IgD-negative memory B cell (primary cell): Measurements from ENCODE around the gene RPN1. TPM values are rescaled to one million over a fixed set of nuclear protein-coding genes. Genes with fewer than 3 reads are reported as not detected.
"Not testable (repeated sequence)": the region's sequence is repeated elsewhere in the genome, so short reads cannot be mapped to it uniquely, and the experiment has no call there.

Experiments
- H3K27ac Mint-ChIP-seq, 3 donors: one replicate each; pipeline ENCODE4 v1.8.0; 2020 to 2022; ENCODE audit warnings: mild to moderate bottlenecking in 3 of 3, mixed read lengths in 3 of 3, moderate library complexity in 1 of 3
- H3K27me3 Mint-ChIP-seq: one replicate; pipeline ENCODE4 v1.8.0; 2021; ENCODE audit warnings: mixed read lengths
- H3K36me3 Mint-ChIP-seq: one replicate; pipeline ENCODE4 v1.8.0; 2020; ENCODE audit warnings: mild to moderate bottlenecking, mixed read lengths
- H3K4me1 Mint-ChIP-seq, 3 donors: one replicate each; pipeline ENCODE4 v1.8.0; 2020 to 2022; ENCODE audit warnings: mixed read lengths in 3 of 3, mild to moderate bottlenecking in 1 of 3
- H3K4me3 Mint-ChIP-seq, 4 donors: one replicate each; pipeline ENCODE4 v1.8.0; 2020 to 2022; ENCODE audit warnings: mild to moderate bottlenecking in 4 of 4, mixed read lengths in 4 of 4, moderate library complexity in 3 of 4
- H3K9me3 Mint-ChIP-seq, 3 donors: one replicate each; pipeline ENCODE4 v1.8.0; 2020 to 2021; ENCODE audit warnings: mixed read lengths in 3 of 3, mild to moderate bottlenecking in 1 of 3
- polyA plus RNA-seq: library from polyadenylated mRNA; unstranded; fragments of 300-500 nt; fragmentation: Illumina TruSeq; gene quantifications from one replicate; pipeline ENCODE4 v1.2.3, GENCODE V29; 2021

Gene RPN1
- 172 TPM for polyA plus RNA-seq

GRCh38 chr3:128650096-128651050 is at the start of gene RPN1:
Gene RPN1 (minus strand): TSS chr3:128650818. CDS start chr3:128650800, 18 bp downstream.
- Mint-ChIP-seq H3K27me3 (no peaks in the 10 kb centered on the region), H3K36me3 (no peaks in the 10 kb centered on the region), H3K4me1 (peaks cover 21 to 29% (median 23%) of the 10 kb centered on the region in 3 donors), H3K9me3 (no peaks in the 10 kb centered on the region), H3K27ac (peak within 1 kb of the TSS; percentile 95 to 100 (median 98)), H3K4me3 (peak within 1 kb of the TSS; percentile 91 to 100 (median 94))

- Mint-ChIP-seq H3K4me1 (peaks cover 0 to 2% (median 0%) of the 10 kb centered on the region in 3 donors), H3K36me3 (no peaks in the 10 kb centered on the region), H3K27ac (no peak overlapping the region), H3K9me3 (no peaks in the 10 kb centered on the region), H3K27me3 (peaks cover 8% of the 10 kb centered on the region), H3K4me3 (peak overlapping the region in 3 of 4 donors; percentile 79 to 86 (median 81))
These were observed 47.8 kb upstream of the RPN1 start for GRCh38 chr3:128698211-128699047.

GRCh38 chr3:128697341-128697740 is 46.7 kb upstream of the RPN1 start:
- H3K4me1 Mint-ChIP-seq: peaks cover 0 to 2% (median 0%) of the 10 kb centered on the region in 3 donors
- H3K27me3 Mint-ChIP-seq: peaks cover 11% of the 10 kb centered on the region
- H3K27ac Mint-ChIP-seq: no peak overlapping the region
- H3K36me3 Mint-ChIP-seq: no peaks in the 10 kb centered on the region
- no peaks in the 10 kb centered on the region for H3K9me3 Mint-ChIP-seq
- H3K4me3 Mint-ChIP-seq: peak overlapping the region in 3 of 4 donors; percentile 44 to 77 (median 44)

- no peaks in the 10 kb centered on the region for H3K4me1 Mint-ChIP-seq
- H3K27ac Mint-ChIP-seq: no peak overlapping the region
- H3K4me3 Mint-ChIP-seq: no peak overlapping the region
- H3K36me3 Mint-ChIP-seq: no peaks in the 10 kb centered on the region
- H3K9me3 Mint-ChIP-seq: no peaks in the 10 kb centered on the region
- H3K27me3 Mint-ChIP-seq: peaks cover 9% of the 10 kb centered on the region
These were observed 43.1 kb upstream of the RPN1 start for GRCh38 chr3:128693696-128694095.

GRCh38 chr3:128689060-128689459 is 38.4 kb upstream of the RPN1 start:
- no peaks in the 10 kb centered on the region for H3K36me3 Mint-ChIP-seq
- peaks cover 8 to 13% (median 11%) of the 10 kb centered on the region in 3 donors for H3K4me1 Mint-ChIP-seq
- no peak overlapping the region for H3K27ac Mint-ChIP-seq
- H3K27me3 Mint-ChIP-seq: peaks cover 4% of the 10 kb centered on the region
- no peak overlapping the region for H3K4me3 Mint-ChIP-seq
- H3K9me3 Mint-ChIP-seq: no peaks in the 10 kb centered on the region

GRCh38 chr3:128686465-128686864 is 35.8 kb upstream of the RPN1 start:
- H3K27me3 Mint-ChIP-seq: no peaks in the 10 kb centered on the region
- H3K36me3 Mint-ChIP-seq: peaks cover 2% of the 10 kb centered on the region
- no peaks in the 10 kb centered on the region for H3K9me3 Mint-ChIP-seq
- no peak overlapping the region for H3K4me3 Mint-ChIP-seq
- peaks cover 11 to 15% (median 12%) of the 10 kb centered on the region in 3 donors for H3K4me1 Mint-ChIP-seq
- no peak overlapping the region for H3K27ac Mint-ChIP-seq

- H3K27me3 Mint-ChIP-seq: no peaks in the 10 kb centered on the region
- peak overlapping the region in 2 of 4 donors; percentile 27 to 31 for H3K4me3 Mint-ChIP-seq
- H3K36me3 Mint-ChIP-seq: peaks cover 2% of the 10 kb centered on the region
- H3K27ac Mint-ChIP-seq: no peak overlapping the region
- peaks cover 15 to 24% (median 18%) of the 10 kb centered on the region in 3 donors for H3K4me1 Mint-ChIP-seq
- peaks cover 0 to 2% (median 0%) of the 10 kb centered on the region in 3 donors for H3K9me3 Mint-ChIP-seq
These were observed 34.5 kb upstream of the RPN1 start for GRCh38 chr3:128684986-128685726.

- Mint-ChIP-seq H3K9me3 (peaks cover 0 to 2% (median 0%) of the 10 kb centered on the region in 3 donors), H3K27me3 (no peaks in the 10 kb centered on the region), H3K27ac (peak overlapping the region in 2 of 3 donors; percentile 52 to 64), H3K36me3 (peaks cover 2% of the 10 kb centered on the region), H3K4me1 (peaks cover 18 to 28% (median 21%) of the 10 kb centered on the region in 3 donors), H3K4me3 (peak overlapping the region in 1 of 4 donors; percentile 56)
These were observed 33.3 kb upstream of the RPN1 start for GRCh38 chr3:128683957-128684356.

- H3K9me3 Mint-ChIP-seq: peaks cover 0 to 2% (median 0%) of the 10 kb centered on the region in 3 donors
- no peaks in the 10 kb centered on the region for H3K27me3 Mint-ChIP-seq
- H3K36me3 Mint-ChIP-seq: peaks cover 2% of the 10 kb centered on the region
- peak overlapping the region; percentile 95 to 96 (median 95) for H3K27ac Mint-ChIP-seq
- peaks cover 13 to 23% (median 22%) of the 10 kb centered on the region in 3 donors for H3K4me1 Mint-ChIP-seq
- peak overlapping the region; percentile 96 to 100 (median 96) for H3K4me3 Mint-ChIP-seq
These were observed 30.8 kb upstream of the RPN1 start for GRCh38 chr3:128681369-128681829.

- Mint-ChIP-seq H3K4me3 (peak overlapping the region; percentile 96 to 100 (median 96)), H3K27me3 (no peaks in the 10 kb centered on the region), H3K4me1 (peaks cover 14 to 25% (median 23%) of the 10 kb centered on the region in 3 donors), H3K9me3 (peaks cover 0 to 2% (median 0%) of the 10 kb centered on the region in 3 donors), H3K36me3 (peaks cover 2% of the 10 kb centered on the region), H3K27ac (peak overlapping the region; percentile 95 to 99 (median 95))
These were observed 30.2 kb upstream of the RPN1 start for GRCh38 chr3:128680603-128681368.

GRCh38 chr3:128679338-128679737 is 28.7 kb upstream of the RPN1 start:
- peaks cover 9 to 29% (median 24%) of the 10 kb centered on the region in 3 donors for H3K4me1 Mint-ChIP-seq
- H3K27me3 Mint-ChIP-seq: no peaks in the 10 kb centered on the region
- peak overlapping the region; percentile 96 to 100 (median 96) for H3K4me3 Mint-ChIP-seq
- peaks cover 2% of the 10 kb centered on the region for H3K36me3 Mint-ChIP-seq
- H3K27ac Mint-ChIP-seq: peak overlapping the region; percentile 52 to 99 (median 95)
- H3K9me3 Mint-ChIP-seq: peaks cover 0 to 2% (median 0%) of the 10 kb centered on the region in 3 donors

GRCh38 chr3:128675802-128676201 is 25.2 kb upstream of the RPN1 start:
- peak overlapping the region; percentile 12 to 80 (median 70) for H3K4me3 Mint-ChIP-seq
- H3K4me1 Mint-ChIP-seq: peaks cover 12 to 29% (median 20%) of the 10 kb centered on the region in 3 donors
- not testable (repeated sequence) for H3K9me3 Mint-ChIP-seq, H3K36me3 Mint-ChIP-seq, H3K27me3 Mint-ChIP-seq
- peak overlapping the region in 2 of 3 donors; percentile 31 to 83 for H3K27ac Mint-ChIP-seq

- H3K36me3 Mint-ChIP-seq: no peaks in the 10 kb centered on the region
- no peaks in the 10 kb centered on the region for H3K27me3 Mint-ChIP-seq
- H3K9me3 Mint-ChIP-seq: no peaks in the 10 kb centered on the region
- peaks cover 9 to 22% (median 14%) of the 10 kb centered on the region in 3 donors for H3K4me1 Mint-ChIP-seq
- H3K4me3 Mint-ChIP-seq: peak overlapping the region in 3 of 4 donors; percentile 3 to 70 (median 25)
- peak overlapping the region in 2 of 3 donors; percentile 83 to 86 for H3K27ac Mint-ChIP-seq
These were observed 23.7 kb upstream of the RPN1 start for GRCh38 chr3:128674161-128674784.
